Endothelial cell of umbilical vein (primary cell): Measurements from ENCODE around the gene VCL. TPM values are rescaled to one million over a fixed set of nuclear protein-coding genes. Genes with fewer than 3 reads are reported as not detected.

ENCODE experiments used
- BruUV-seq: library from RNA; stranded (reverse); fragments of 400-500 nt; replicated peaks from 2 replicates; lab custom pipeline; 2021; lab: Mats Ljungman, UMichigan
- CTCF ChIA-PET: fragments of 300-600, 350-600 bp; sonication (Branson Sonifier 250); formaldehyde crosslinking; loops from one replicate; lab custom pipeline; 2021; ENCODE audit warnings: antibody characterized with exemption, inconsistent platforms; lab: Charles Lee
- POLR2A ChIA-PET: fragments of 300-600, 350-600 bp; sonication (Branson Sonifier 250); formaldehyde crosslinking; loops from one replicate; lab custom pipeline; 2021; ENCODE audit warnings: antibody characterized with exemption, inconsistent platforms; lab: Charles Lee
- DNase-seq: peaks from one replicate; pipeline ENCODE4 v3.0.0-alpha.2; 2011; ENCODE audit warnings: low read depth, low spot score
- FAIRE-seq: peaks from 2 replicates; lab custom pipeline; 2011; peaks lifted over from hg19 to GRCh38; lab: Jason Lieb, UNC
- H2AFZ ChIP-seq: 2 replicates; pipeline ENCODE4 v1.6.0; 2012; ENCODE audit warnings: low read depth, low read length, control low read depth, inconsistent platforms
- H3K27ac ChIP-seq: 2 replicates; pipeline ENCODE4 v1.5.1; 2011; ENCODE audit warnings: low read depth, mild to moderate bottlenecking, control low read depth, low read length, moderate library complexity; ENCODE audit not compliant: insufficient read depth
- H3K27me3 ChIP-seq, 2 experiments: 2 replicates each; pipeline versions ENCODE4 v1.6.0 to v1.6.1; 2011; ENCODE audit warnings: low read length in 2 of 2, mixed read lengths in 1 of 2; ENCODE audit not compliant: control insufficient read depth in 2 of 2, insufficient read depth in 2 of 2
- H3K36me3 ChIP-seq, 2 experiments: 2 replicates in 1 of 2; 3 replicates in 1 of 2; pipeline ENCODE4 v1.5.1; 2011; ENCODE audit warnings: low read length in 2 of 2, mild to moderate bottlenecking in 1 of 2, moderate library complexity in 1 of 2; ENCODE audit not compliant: control insufficient read depth in 2 of 2, insufficient read depth in 2 of 2; ENCODE audit errors: extremely low read depth in 1 of 2
- H3K4me1 ChIP-seq: 3 replicates; pipeline ENCODE4 v1.5.1; 2011; ENCODE audit warnings: mild to moderate bottlenecking, low read length; ENCODE audit not compliant: control insufficient read depth, insufficient read depth; ENCODE audit errors: extremely low read depth
- H3K4me2 ChIP-seq: 2 replicates; pipeline ENCODE4 v1.6.1; 2011; ENCODE audit warnings: low read length, control low read depth, mixed read lengths; ENCODE audit not compliant: insufficient read depth
- H3K4me3 ChIP-seq, 3 experiments: fragments of 200-600 bp in 1 of 3; sonication (generic), shearing (Covaris generic) in 1 of 3; replicated peaks in 1 of 3; 2 replicates each; pipeline ENCODE4 v1.5.1; 2011 to 2016; ENCODE audit warnings: control low read depth in 3 of 3, low read length in 3 of 3, mild to moderate bottlenecking in 2 of 3, inconsistent platforms in 1 of 3, low read depth in 1 of 3, moderate library complexity in 1 of 3; ENCODE audit not compliant: insufficient read depth in 1 of 3
- H3K79me2 ChIP-seq: 2 replicates; pipeline ENCODE4 v1.6.0; 2012; ENCODE audit warnings: low read length, inconsistent platforms; ENCODE audit not compliant: control insufficient read depth, insufficient read depth
- H3K9ac ChIP-seq: replicated peaks from 2 replicates; pipeline ENCODE3; 2011; ENCODE audit warnings: low read length, control low read depth; ENCODE audit not compliant: insufficient read depth; ENCODE audit errors: extremely low read depth
- H3K9me1 ChIP-seq: replicated peaks from 3 replicates; pipeline ENCODE4 v1.6.0; 2011; ENCODE audit warnings: mild to moderate bottlenecking, low read length; ENCODE audit not compliant: control insufficient read depth, insufficient read depth; ENCODE audit errors: extremely low read depth
- H3K9me3 ChIP-seq: replicated peaks from 2 replicates; pipeline ENCODE4 v1.5.1; 2012; ENCODE audit warnings: low read length, inconsistent platforms; ENCODE audit not compliant: control insufficient read depth, insufficient read depth
- H4K20me1 ChIP-seq: replicated peaks from 2 replicates; pipeline ENCODE3; 2011; ENCODE audit warnings: mild to moderate bottlenecking, low read length; ENCODE audit not compliant: control insufficient read depth, insufficient read depth; ENCODE audit errors: extremely low read depth
- CTCF ChIP-seq, 2 donors: IDR thresholded peaks; 1 replicate in 1 of 2; 2 replicates in 1 of 2; pipeline ENCODE4 v1.5.1; 2011; ENCODE audit warnings: low read length in 2 of 2, mild to moderate bottlenecking in 2 of 2, moderate library complexity in 2 of 2, control low read depth in 1 of 2, inconsistent platforms in 1 of 2, low read depth in 1 of 2; ENCODE audit not compliant: insufficient read depth in 1 of 2; ENCODE audit errors: extremely low read depth in 1 of 2
- EZH2 ChIP-seq: IDR thresholded peaks from 2 replicates; pipeline ENCODE4 v1.6.1; 2012; ENCODE audit warnings: borderline replicate concordance, low read depth, mild to moderate bottlenecking, moderate library complexity, low read length, inconsistent platforms; ENCODE audit not compliant: severe bottlenecking
- FOS ChIP-seq: IDR thresholded peaks from 2 replicates; pipeline ENCODE4 v1.6.1; 2011; ENCODE audit warnings: mild to moderate bottlenecking, low read length, moderate library complexity, borderline replicate concordance; ENCODE audit not compliant: insufficient read depth
- GATA2 ChIP-seq: IDR thresholded peaks from 2 replicates; pipeline ENCODE4 v1.7.0; 2011; ENCODE audit warnings: low read depth, mild to moderate bottlenecking, moderate library complexity, mixed read lengths, low read length; ENCODE audit not compliant: insufficient read length, insufficient read depth
- JUN ChIP-seq: IDR thresholded peaks from 2 replicates; pipeline ENCODE4 v1.6.1; 2011; ENCODE audit warnings: borderline replicate concordance, low read depth; ENCODE audit not compliant: insufficient read length, insufficient read depth
- MAX ChIP-seq: IDR thresholded peaks from 2 replicates; pipeline ENCODE4 v1.6.1; 2011; ENCODE audit not compliant: insufficient read depth, insufficient read length
- MYC ChIP-seq: IDR thresholded peaks from one replicate; pipeline ENCODE4 v1.6.1; 2011; ENCODE audit warnings: mild to moderate bottlenecking, low read depth, low read length
- POLR2A ChIP-seq: IDR thresholded peaks from 2 replicates; pipeline ENCODE4 v1.6.1; 2012; ENCODE audit warnings: low read depth, mild to moderate bottlenecking, control low read depth, low read length
- POLR2AphosphoS5 ChIP-seq: IDR thresholded peaks from 2 replicates; pipeline ENCODE4 v1.6.1; 2012; ENCODE audit warnings: low read depth, mild to moderate bottlenecking, control low read depth, low read length, moderate library complexity; ENCODE audit not compliant: insufficient read depth
- dilution Hi-C: fragments of 300-500 bp; cut with MboI; formaldehyde crosslinking; loops from one replicate; pipeline ENCODE4 v1.15.0; 2019; ENCODE audit warnings: low sequenced_read_pairs; ENCODE audit not compliant: extremely low pct_ligation_motif_present
- intact Hi-C: fragments of 100-400 bp; cut with micrococcal nuclease; formaldehyde crosslinking; loops from one replicate; pipeline ENCODE4 v1.10.0; 2022
- polyA plus RNA-seq, 4 experiments: library from polyadenylated mRNA; depleted of rRNA in 3 of 4; stranded (reverse) in 3 of 4; unstranded in 1 of 4; fragments of >200 nt; gene quantifications; 2 replicates each; pipeline versions ENCODE4 v1.2.1 to v1.2.3, GENCODE V29; 2011 to 2012; ENCODE audit warnings: missing spikeins in 1 of 4
- total RNA-seq: library from RNA; stranded (reverse); gene quantifications from 2 replicates; pipeline ENCODE4 v1.2.3, GENCODE V29; 2021

VCL gene
- total and polyA plus RNA-seq, 2 donors (not counting 3 experiments of a cell fraction or from before 2014, with no cell fraction given) = 95.4 to 231 TPM

GRCh38 chr10:74063256-74063655, 65.3 kb downstream of the VCL start:
- peaks cover 2 to 7% of the 10 kb centered on the region in 2 experiments for H3K36me3 ChIP-seq

More at GRCh38 chr10:74063256-74063655, 65.3 kb downstream of the VCL start:
- POLR2A ChIA-PET = no interaction called here
- Histone ChIP-seq H3K9ac (no peak overlapping the region), H3K4me1 (peaks cover 10% of the 10 kb centered on the region), H3K79me2 (peaks cover 67% of the 10 kb centered on the region), H3K27ac (no peak overlapping the region), H3K9me1 (no peaks in the 10 kb centered on the region), H3K27me3 (no peaks in the 10 kb centered on the region), H2AFZ (no peak overlapping the region), H3K9me3 (no peaks in the 10 kb centered on the region), H3K4me2 (no peak overlapping the region), H4K20me1 (no peaks in the 10 kb centered on the region), H3K4me3 (no peak overlapping the region)
- TF ChIP-seq POLR2A = no peak
- no peak for TF ChIP-seq FOS
- no peak for TF ChIP-seq CTCF (IDR thresholded peaks at IDR 0.05; ENCODE audit: extremely low read depth in 1 of 2, insufficient read depth in 1 of 2, low read depth in 1 of 2, low read length in 2 of 2)
- TF ChIP-seq EZH2 = no peak
- TF ChIP-seq MYC = no peak
- no peak for TF ChIP-seq POLR2AphosphoS5
- no peak for TF ChIP-seq MAX
- TF ChIP-seq JUN = no peak
- TF ChIP-seq GATA2 = no peak
- CTCF ChIA-PET = no interaction called here
- FAIRE-seq (no peak), DNase-seq (no peak)
- intact Hi-C loops = no loop called here
- dilution Hi-C loops = no loop called here
- no TSS peak for BruUV-seq
